Stimulated activated naive CD8-positive, alpha-beta T cell treated with anti-CD3 and anti-CD28 coated beads, Interleukin-15, Interleukin-2, amounts not matched to agents 100 ng/mL and 50 ng/mL, for 24 hours (primary cell): Measurements from ENCODE around the gene MLLT3.

Experiments
- H3K27ac Mint-ChIP-seq: one replicate; pipeline ENCODE4 v1.8.0; 2021; ENCODE audit warnings: mild to moderate bottlenecking, mixed read lengths
- H3K27me3 Mint-ChIP-seq: one replicate; pipeline ENCODE4 v1.8.0; 2021; ENCODE audit warnings: mixed read lengths
- H3K36me3 Mint-ChIP-seq: one replicate; pipeline ENCODE4 v1.8.0; 2021; ENCODE audit warnings: low read depth, mixed read lengths
- H3K4me1 Mint-ChIP-seq: one replicate; pipeline ENCODE4 v1.8.0; 2021; ENCODE audit warnings: low read depth, mixed read lengths
- H3K4me3 Mint-ChIP-seq: one replicate; pipeline ENCODE4 v1.8.0; 2021; ENCODE audit warnings: mild to moderate bottlenecking, mixed read lengths
- H3K9me3 Mint-ChIP-seq: one replicate; pipeline ENCODE4 v1.8.0; 2021; ENCODE audit warnings: mixed read lengths

Gene MLLT3

DNA sequence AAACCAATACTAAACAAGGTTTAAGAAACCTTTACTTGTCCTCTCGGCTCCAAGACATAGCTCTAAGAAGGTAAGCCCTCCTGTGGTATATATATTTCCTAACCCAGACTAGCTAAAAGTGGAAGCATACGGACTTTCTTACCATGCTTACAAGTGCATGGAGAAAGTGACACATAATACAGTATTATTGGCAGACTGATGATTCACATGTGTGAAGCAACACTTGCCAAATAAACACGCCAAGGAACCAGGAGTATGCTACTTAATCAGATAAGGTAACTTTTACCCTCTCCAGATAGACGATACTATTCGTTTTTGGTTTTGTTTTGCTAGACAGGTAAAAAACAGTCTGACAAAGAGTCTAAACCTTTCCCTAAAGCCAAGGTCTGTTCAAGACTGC, 264.1 kb downstream of the MLLT3 start:
- Mint-ChIP-seq H3K9me3 (no peaks in the 10 kb centered on the region), H3K4me1 (peaks cover 95% of the 10 kb centered on the region)

DNA sequence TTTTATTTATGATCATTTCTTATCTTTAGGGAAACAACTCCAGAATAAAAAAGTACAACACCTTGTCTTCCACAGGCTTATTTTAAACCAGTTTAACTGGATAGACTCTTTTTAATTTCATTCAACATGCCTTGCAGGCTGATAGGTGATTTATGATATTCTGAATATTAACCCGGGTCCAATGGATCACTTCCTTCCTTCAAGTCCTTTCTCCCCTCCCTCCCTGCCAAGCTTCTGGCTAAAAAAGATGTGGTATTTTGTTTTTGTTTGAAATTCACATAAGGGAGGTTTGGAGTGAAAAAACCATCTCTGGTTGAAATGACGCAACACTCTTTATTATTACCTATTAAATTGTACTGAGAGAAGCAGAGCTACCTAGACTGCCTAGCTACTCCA, 265.3 kb downstream of the MLLT3 start:
- peak overlapping the region; percentile 67 for H3K27ac Mint-ChIP-seq
- H3K27me3 Mint-ChIP-seq, result no peaks in the 10 kb centered on the region
- H3K36me3 Mint-ChIP-seq, result peaks cover 40% of the 10 kb centered on the region
- H3K4me3 Mint-ChIP-seq, result no peak overlapping the region
- H3K9me3 Mint-ChIP-seq, result no peaks in the 10 kb centered on the region
- peaks cover 84% of the 10 kb centered on the region for H3K4me1 Mint-ChIP-seq

More for the DNA sequence above, 264.1 kb downstream of the MLLT3 start:
- Mint-ChIP-seq H3K27ac (peak overlapping the region; percentile 76), H3K36me3 (peaks cover 47% of the 10 kb centered on the region), H3K27me3 (no peaks in the 10 kb centered on the region), H3K4me3 (peak overlapping the region; percentile 38)

GRCh38 chr9:20356403-20357036, 265.8 kb downstream of the MLLT3 start:
- Mint-ChIP-seq H3K36me3 (peaks cover 38% of the 10 kb centered on the region), H3K27me3 (no peaks in the 10 kb centered on the region), H3K27ac (peak overlapping the region; percentile 0), H3K4me3 (no peak overlapping the region), H3K4me1 (peaks cover 79% of the 10 kb centered on the region), H3K9me3 (no peaks in the 10 kb centered on the region)

DNA sequence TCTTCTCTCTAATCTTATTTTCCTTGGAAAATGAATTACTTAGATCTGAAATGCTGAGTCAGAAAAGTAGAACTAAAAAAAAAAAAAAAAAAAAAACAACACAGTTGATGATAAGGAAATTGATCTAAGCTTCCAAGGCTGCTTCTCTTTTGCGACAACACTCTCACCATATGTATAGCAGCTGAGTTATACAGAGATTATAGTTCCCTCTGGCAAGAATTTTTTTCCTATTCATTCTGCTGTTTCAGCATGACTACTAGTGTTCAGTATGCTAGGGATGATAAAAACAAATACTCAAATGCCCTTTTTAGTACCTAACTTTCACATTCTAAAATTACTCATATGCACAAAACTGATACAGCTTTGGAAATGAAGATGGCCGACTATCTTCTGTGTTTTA, 267.3 kb downstream of the MLLT3 start:
- peaks cover 68% of the 10 kb centered on the region for H3K4me1 Mint-ChIP-seq
- no peaks in the 10 kb centered on the region for H3K9me3 Mint-ChIP-seq
- no peaks in the 10 kb centered on the region for H3K27me3 Mint-ChIP-seq
- peak overlapping the region; percentile 36 for H3K27ac Mint-ChIP-seq
- H3K36me3 Mint-ChIP-seq, result peaks cover 39% of the 10 kb centered on the region
- H3K4me3 Mint-ChIP-seq, result no peak overlapping the region

GRCh38 chr9:20353931-20354652, 268.2 kb downstream of the MLLT3 start:
- no peak overlapping the region for H3K4me3 Mint-ChIP-seq
- peak overlapping the region; percentile 65 for H3K27ac Mint-ChIP-seq
- no peaks in the 10 kb centered on the region for H3K9me3 Mint-ChIP-seq
- H3K4me1 Mint-ChIP-seq, result peaks cover 61% of the 10 kb centered on the region
- H3K36me3 Mint-ChIP-seq, result peaks cover 38% of the 10 kb centered on the region
- no peaks in the 10 kb centered on the region for H3K27me3 Mint-ChIP-seq

- Mint-ChIP-seq H3K27ac (no peak overlapping the region), H3K36me3 (peaks cover 37% of the 10 kb centered on the region), H3K4me3 (no peak overlapping the region), H3K4me1 (peaks cover 57% of the 10 kb centered on the region), H3K9me3 (no peaks in the 10 kb centered on the region), H3K27me3 (no peaks in the 10 kb centered on the region)
Measured at GRCh38 chr9:20353524-20353923, 268.8 kb downstream of the MLLT3 start.

DNA sequence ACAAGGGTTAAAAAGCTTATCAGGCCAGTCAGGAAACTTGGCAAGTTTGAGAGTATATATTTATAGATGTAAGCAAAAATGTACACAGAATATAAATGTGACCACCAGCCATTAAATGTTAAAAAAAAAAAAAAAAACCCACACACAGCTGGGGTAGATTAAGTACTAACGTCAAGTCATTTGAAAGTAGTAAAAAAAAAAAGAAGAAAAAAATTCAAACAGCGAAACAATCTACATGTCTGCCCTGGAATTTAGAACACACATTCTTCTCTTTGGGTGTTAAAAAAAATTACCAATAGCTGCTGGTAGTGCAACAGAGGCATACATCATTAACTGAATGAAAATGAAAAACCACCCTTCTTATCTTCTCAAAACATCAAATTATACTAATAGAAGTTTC, 269.7 kb downstream of the MLLT3 start:
- Mint-ChIP-seq H3K4me1 (peaks cover 48% of the 10 kb centered on the region), H3K27ac (no peak overlapping the region), H3K4me3 (no peak overlapping the region), H3K9me3 (no peaks in the 10 kb centered on the region), H3K36me3 (peaks cover 34% of the 10 kb centered on the region), H3K27me3 (no peaks in the 10 kb centered on the region)

- H3K27me3 Mint-ChIP-seq, result no peaks in the 10 kb centered on the region
- H3K4me1 Mint-ChIP-seq, result peaks cover 39% of the 10 kb centered on the region
- H3K4me3 Mint-ChIP-seq, result no peak overlapping the region
- H3K9me3 Mint-ChIP-seq, result no peaks in the 10 kb centered on the region
- no peak overlapping the region for H3K27ac Mint-ChIP-seq
- H3K36me3 Mint-ChIP-seq, result peaks cover 34% of the 10 kb centered on the region
Measured at GRCh38 chr9:20351715-20352114, 270.6 kb downstream of the MLLT3 start.

- no peaks in the 10 kb centered on the region for H3K27me3 Mint-ChIP-seq
- no peaks in the 10 kb centered on the region for H3K9me3 Mint-ChIP-seq
- H3K36me3 Mint-ChIP-seq, result peaks cover 45% of the 10 kb centered on the region
- no peak overlapping the region for H3K4me3 Mint-ChIP-seq
- H3K4me1 Mint-ChIP-seq, result peaks cover 18% of the 10 kb centered on the region
- no peak overlapping the region for H3K27ac Mint-ChIP-seq
Measured at GRCh38 chr9:20349568-20349967, 272.7 kb downstream of the MLLT3 start.

- H3K9me3 Mint-ChIP-seq, result no peaks in the 10 kb centered on the region
Measured at GRCh38 chr9:20343325-20343724, 279.0 kb downstream of the MLLT3 start.

GRCh38 chr9:20340511-20340861, 281.8 kb downstream of the MLLT3 start:
- no peak overlapping the region for H3K4me3 Mint-ChIP-seq
- H3K36me3 Mint-ChIP-seq, result peaks cover 3% of the 10 kb centered on the region
- peaks cover 5% of the 10 kb centered on the region for H3K27me3 Mint-ChIP-seq
- no peak overlapping the region for H3K27ac Mint-ChIP-seq
- H3K4me1 Mint-ChIP-seq, result peaks cover 12% of the 10 kb centered on the region
- no peaks in the 10 kb centered on the region for H3K9me3 Mint-ChIP-seq

More at GRCh38 chr9:20343325-20343724, 279.0 kb downstream of the MLLT3 start:
- no peak overlapping the region for H3K4me3 Mint-ChIP-seq
- H3K27ac Mint-ChIP-seq, result no peak overlapping the region
- H3K4me1 Mint-ChIP-seq, result peaks cover 4% of the 10 kb centered on the region
- peaks cover 12% of the 10 kb centered on the region for H3K36me3 Mint-ChIP-seq
- peaks cover 1% of the 10 kb centered on the region for H3K27me3 Mint-ChIP-seq

- no peaks in the 10 kb centered on the region for H3K36me3 Mint-ChIP-seq
- H3K4me3 Mint-ChIP-seq, result no peak overlapping the region
- H3K9me3 Mint-ChIP-seq, result no peaks in the 10 kb centered on the region
- H3K27me3 Mint-ChIP-seq, result peaks cover 9% of the 10 kb centered on the region
- no peak overlapping the region for H3K27ac Mint-ChIP-seq
- H3K4me1 Mint-ChIP-seq, result peaks cover 27% of the 10 kb centered on the region
Measured at GRCh38 chr9:20335668-20336332, 286.5 kb downstream of the MLLT3 start.

- peaks cover 9% of the 10 kb centered on the region for H3K27me3 Mint-ChIP-seq
- H3K4me1 Mint-ChIP-seq, result peaks cover 32% of the 10 kb centered on the region
- H3K9me3 Mint-ChIP-seq, result no peaks in the 10 kb centered on the region
- H3K36me3 Mint-ChIP-seq, result no peaks in the 10 kb centered on the region
- no peak overlapping the region for H3K4me3 Mint-ChIP-seq
- H3K27ac Mint-ChIP-seq, result no peak overlapping the region
Measured at GRCh38 chr9:20333991-20334390, 288.3 kb downstream of the MLLT3 start.

DNA sequence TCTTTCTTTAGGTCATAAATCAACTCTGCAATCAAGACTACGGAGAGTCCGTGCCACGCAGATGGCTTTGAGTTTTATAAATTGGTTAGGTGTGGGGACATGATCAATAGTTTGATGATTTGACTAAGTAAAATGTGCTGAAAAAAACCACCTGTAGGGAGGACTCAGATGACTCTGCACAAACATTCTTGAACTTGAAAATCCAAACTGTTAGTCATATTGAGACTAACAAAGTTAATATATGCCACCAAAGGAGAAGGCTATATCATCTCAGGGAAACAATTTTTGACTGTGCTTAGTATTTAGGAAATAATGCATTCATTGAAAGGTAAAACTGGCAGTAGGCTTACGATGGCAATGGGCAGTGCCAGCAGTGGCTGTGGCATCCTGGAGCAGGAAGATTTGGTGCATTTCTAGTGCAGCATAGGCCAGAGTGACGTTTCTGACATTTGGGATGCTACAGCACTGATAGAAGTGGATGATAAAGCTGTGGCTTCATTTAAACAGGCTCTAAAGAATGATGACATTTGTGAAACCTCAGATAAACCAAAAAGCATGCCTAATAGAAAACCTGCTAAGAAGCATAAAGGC, 291.1 kb downstream of the MLLT3 start:
- Mint-ChIP-seq H3K27ac (peak overlapping the region; percentile 49), H3K27me3 (peaks cover 4% of the 10 kb centered on the region), H3K36me3 (no peaks in the 10 kb centered on the region), H3K9me3 (no peaks in the 10 kb centered on the region), H3K4me3 (no peak overlapping the region), H3K4me1 (peaks cover 31% of the 10 kb centered on the region)

DNA sequence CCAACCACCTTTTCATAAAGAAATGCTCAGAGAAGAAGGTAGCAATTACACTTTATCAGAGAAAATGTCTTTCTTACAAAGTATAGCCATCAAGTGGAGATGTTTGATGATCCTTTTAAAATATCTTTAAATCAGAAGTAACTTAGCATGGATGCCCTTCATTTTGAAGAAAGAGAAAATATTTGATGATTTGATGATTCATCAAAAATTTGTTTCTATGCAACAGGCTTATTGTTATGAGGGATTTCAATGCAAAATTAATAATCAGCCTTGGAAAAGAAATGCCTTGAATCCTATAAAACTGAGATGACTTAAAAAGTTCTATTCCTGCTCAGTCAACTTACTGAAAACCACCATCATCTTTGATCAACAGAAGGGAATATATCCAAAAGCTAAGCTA, 291.6 kb downstream of the MLLT3 start:
- peak overlapping the region; percentile 49 for H3K27ac Mint-ChIP-seq
- H3K9me3 Mint-ChIP-seq, result no peaks in the 10 kb centered on the region
- H3K36me3 Mint-ChIP-seq, result no peaks in the 10 kb centered on the region
- no peak overlapping the region for H3K4me3 Mint-ChIP-seq
- peaks cover 4% of the 10 kb centered on the region for H3K27me3 Mint-ChIP-seq
- peaks cover 26% of the 10 kb centered on the region for H3K4me1 Mint-ChIP-seq
